Osteoblast (primary cell): ENCODE measurements around the gene STK32A. TPM values are rescaled to one million over a fixed set of nuclear protein-coding genes. Genes with fewer than 3 reads are reported as not detected.

Experiments
- DNase-seq: peaks from one replicate; pipeline ENCODE4 v3.0.0; 2011; ENCODE audit warnings: low spot score, mixed read lengths; ENCODE audit not compliant: insufficient read length; ENCODE audit errors: missing footprints
- H2AFZ ChIP-seq: 2 replicates; pipeline ENCODE4 v1.6.0; 2011; ENCODE audit warnings: mild to moderate bottlenecking, low read length
- H3K27ac ChIP-seq: 2 replicates; pipeline ENCODE4 v1.5.1; 2011; ENCODE audit warnings: mild to moderate bottlenecking, low read depth, low read length, moderate library complexity
- H3K27me3 ChIP-seq: 2 replicates; pipeline ENCODE4 v1.6.0; 2012; ENCODE audit warnings: mild to moderate bottlenecking, control low read depth, inconsistent platforms, low read length, moderate library complexity; ENCODE audit not compliant: insufficient read depth
- H3K36me3 ChIP-seq: 2 replicates; pipeline ENCODE4 v1.5.1; 2011; ENCODE audit warnings: mild to moderate bottlenecking, low read length, control low read depth, moderate library complexity; ENCODE audit not compliant: insufficient read depth
- H3K4me1 ChIP-seq: 2 replicates; pipeline ENCODE4 v1.5.1; 2011; ENCODE audit warnings: mild to moderate bottlenecking, low read length, control low read depth, moderate library complexity; ENCODE audit not compliant: insufficient read depth
- H3K4me2 ChIP-seq: 2 replicates; pipeline ENCODE4 v1.6.0; 2011; ENCODE audit warnings: mild to moderate bottlenecking, low read length; ENCODE audit not compliant: insufficient read depth
- H3K4me3 ChIP-seq: fragments of 200-600 bp; sonication (generic); 3 replicates; pipeline ENCODE4 v1.5.1; 2012; ENCODE audit warnings: mild to moderate bottlenecking, low read length, inconsistent platforms; ENCODE audit not compliant: insufficient read depth
- H3K79me2 ChIP-seq: 2 replicates; pipeline ENCODE4 v1.6.0; 2012; ENCODE audit warnings: mild to moderate bottlenecking, low read length, control low read depth, inconsistent platforms; ENCODE audit not compliant: insufficient read depth
- H3K9me3 ChIP-seq: 2 replicates; pipeline ENCODE4 v1.5.1; 2011; ENCODE audit warnings: low read depth, low read length, control low read depth
- H4K20me1 ChIP-seq: 2 replicates; pipeline ENCODE4 v1.6.0; 2012; ENCODE audit warnings: mild to moderate bottlenecking, low read length, control low read depth; ENCODE audit not compliant: insufficient read depth
- total RNA-seq: library from RNA; depleted of rRNA; stranded (reverse); fragments of >200 nt; gene quantifications from 2 replicates; pipeline ENCODE4 v1.2.3, GENCODE V29; 2012
- TF ChIP-seq, protein P1 (sequence below): IDR thresholded peaks from 2 replicates; pipeline ENCODE4 v1.5.1; 2011; ENCODE audit warnings: mild to moderate bottlenecking, low read depth, low read length, moderate library complexity; ENCODE audit errors: extremely low read depth

The STK32A gene
- total RNA-seq, 1 donor: 1.8 TPM

DNA sequence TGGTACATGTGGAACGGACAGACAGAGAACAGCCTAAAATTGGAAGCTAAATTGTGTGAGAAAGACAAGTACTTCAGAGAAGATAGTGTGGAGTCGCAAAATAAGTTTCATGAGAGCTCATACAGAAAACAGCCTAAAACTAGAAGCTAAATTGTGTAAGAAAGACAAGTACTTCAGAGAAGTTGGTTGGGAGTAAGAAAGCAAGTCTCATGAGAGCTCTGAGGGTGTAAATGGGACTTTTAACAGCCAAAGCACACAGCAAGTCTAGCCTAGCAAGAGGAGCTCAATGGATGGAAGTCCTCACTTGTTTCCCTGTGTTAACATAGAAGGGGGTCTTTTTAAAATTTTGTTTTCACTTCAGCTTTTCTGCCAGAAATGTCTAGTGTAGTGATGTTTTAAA lies 93.1 kb downstream of the STK32A start:
- Histone ChIP-seq H3K9me3 (no peaks in the 10 kb centered on the region), H3K4me3 (no peak overlapping the region), H3K4me2 (no peak overlapping the region), H3K79me2 (no peaks in the 10 kb centered on the region), H2AFZ (no peak overlapping the region), H3K4me1 (no peaks in the 10 kb centered on the region), H4K20me1 (no peaks in the 10 kb centered on the region), H3K27me3 (peaks cover 3% of the 10 kb centered on the region), H3K27ac (no peak overlapping the region), H3K36me3 (no peaks in the 10 kb centered on the region)
- no peak for DNase-seq
- TF ChIP-seq, protein P1, sequence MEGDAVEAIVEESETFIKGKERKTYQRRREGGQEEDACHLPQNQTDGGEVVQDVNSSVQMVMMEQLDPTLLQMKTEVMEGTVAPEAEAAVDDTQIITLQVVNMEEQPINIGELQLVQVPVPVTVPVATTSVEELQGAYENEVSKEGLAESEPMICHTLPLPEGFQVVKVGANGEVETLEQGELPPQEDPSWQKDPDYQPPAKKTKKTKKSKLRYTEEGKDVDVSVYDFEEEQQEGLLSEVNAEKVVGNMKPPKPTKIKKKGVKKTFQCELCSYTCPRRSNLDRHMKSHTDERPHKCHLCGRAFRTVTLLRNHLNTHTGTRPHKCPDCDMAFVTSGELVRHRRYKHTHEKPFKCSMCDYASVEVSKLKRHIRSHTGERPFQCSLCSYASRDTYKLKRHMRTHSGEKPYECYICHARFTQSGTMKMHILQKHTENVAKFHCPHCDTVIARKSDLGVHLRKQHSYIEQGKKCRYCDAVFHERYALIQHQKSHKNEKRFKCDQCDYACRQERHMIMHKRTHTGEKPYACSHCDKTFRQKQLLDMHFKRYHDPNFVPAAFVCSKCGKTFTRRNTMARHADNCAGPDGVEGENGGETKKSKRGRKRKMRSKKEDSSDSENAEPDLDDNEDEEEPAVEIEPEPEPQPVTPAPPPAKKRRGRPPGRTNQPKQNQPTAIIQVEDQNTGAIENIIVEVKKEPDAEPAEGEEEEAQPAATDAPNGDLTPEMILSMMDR: no peak

DNA sequence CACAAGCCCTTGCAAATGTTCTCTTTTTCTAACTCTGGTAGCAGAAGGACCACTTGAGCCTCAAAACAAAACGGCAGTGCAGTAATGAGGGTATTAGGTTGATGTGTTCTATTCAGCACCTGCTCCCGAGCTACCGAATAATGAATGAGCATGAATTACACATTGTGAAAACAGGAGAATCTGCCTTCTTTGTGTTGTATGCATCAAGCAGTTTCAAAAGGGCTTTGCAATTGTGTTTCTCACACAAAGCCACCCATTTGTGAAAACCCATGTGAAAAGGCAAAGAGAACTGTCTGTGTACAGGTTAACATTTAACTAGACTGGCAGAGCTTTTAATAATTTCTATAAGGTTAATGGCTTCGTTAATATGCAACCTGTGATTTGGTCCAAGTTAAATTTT lies 97.8 kb downstream of the STK32A start:
- Histone ChIP-seq H3K79me2 (no peaks in the 10 kb centered on the region), H3K27me3 (peaks cover under 1% of the 10 kb centered on the region), H3K36me3 (no peaks in the 10 kb centered on the region), H2AFZ (no peak overlapping the region), H3K9me3 (no peaks in the 10 kb centered on the region), H3K4me1 (no peaks in the 10 kb centered on the region), H4K20me1 (no peaks in the 10 kb centered on the region), H3K27ac (no peak overlapping the region), H3K4me2 (no peak overlapping the region), H3K4me3 (no peak overlapping the region)
- DNase-seq: no peak
- TF ChIP-seq, protein P1: no peak

DNA sequence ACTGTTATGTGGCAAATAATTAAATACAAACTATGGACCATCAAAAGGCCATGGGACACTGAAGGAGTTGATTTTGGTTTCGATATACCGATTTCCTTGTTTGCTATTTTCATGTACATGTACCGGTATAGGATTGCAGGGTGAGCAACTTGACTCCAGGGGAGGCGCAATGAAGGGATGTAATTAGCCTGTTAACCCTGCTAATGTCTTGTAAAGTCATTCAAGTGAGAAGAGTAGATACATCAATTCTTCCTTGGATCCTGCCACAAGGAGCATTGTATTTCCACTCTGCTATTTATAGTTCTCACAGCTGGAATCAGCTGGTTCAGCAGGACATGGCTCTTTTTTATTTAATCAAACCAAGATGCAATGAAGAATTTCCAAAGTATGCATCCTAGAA lies 102.0 kb downstream of the STK32A start:
- H3K4me2 ChIP-seq: no peak overlapping the region

DNA sequence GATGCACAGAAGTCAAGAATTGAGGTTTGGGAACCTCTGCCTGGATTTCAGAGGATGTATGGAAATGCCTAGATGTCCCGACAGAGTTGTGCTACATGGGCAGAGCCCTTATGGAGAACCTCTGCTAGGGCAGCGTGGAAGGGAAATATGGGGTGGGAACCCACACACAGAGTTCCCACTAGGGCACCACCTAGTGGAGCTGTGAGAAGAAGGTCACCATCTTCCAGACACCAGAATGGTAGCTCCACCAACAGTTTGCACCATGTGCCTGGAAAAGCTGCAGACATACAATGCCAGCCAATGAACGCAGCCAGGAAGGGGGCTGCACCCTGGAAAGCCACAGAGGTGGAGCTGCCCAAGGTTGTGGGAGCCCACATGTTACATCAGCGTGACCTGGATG lies 104.5 kb downstream of the STK32A start:
- no peaks in the 10 kb centered on the region for H4K20me1 ChIP-seq
- H3K9me3 ChIP-seq: no peaks in the 10 kb centered on the region
- H3K27me3 ChIP-seq: no peaks in the 10 kb centered on the region
- no peak overlapping the region for H2AFZ ChIP-seq
- H3K4me3 ChIP-seq: no peak overlapping the region
- H3K79me2 ChIP-seq: no peaks in the 10 kb centered on the region
- H3K4me1 ChIP-seq: no peaks in the 10 kb centered on the region
- H3K36me3 ChIP-seq: no peaks in the 10 kb centered on the region
- no peak overlapping the region for H3K27ac ChIP-seq
- TF ChIP-seq, protein P1: no peak
- no peak for DNase-seq
- H3K4me2 ChIP-seq: no peak overlapping the region

More for the DNA sequence above, 102.0 kb downstream of the STK32A start:
- Histone ChIP-seq H3K27ac (no peak overlapping the region), H3K9me3 (no peaks in the 10 kb centered on the region), H2AFZ (no peak overlapping the region), H3K36me3 (no peaks in the 10 kb centered on the region), H3K27me3 (no peaks in the 10 kb centered on the region), H3K4me1 (no peaks in the 10 kb centered on the region), H3K79me2 (no peaks in the 10 kb centered on the region), H4K20me1 (no peaks in the 10 kb centered on the region), H3K4me3 (no peak overlapping the region)
- TF ChIP-seq, protein P1: no peak
- DNase-seq: no peak
